T-helper 17 cell (primary cell): ENCODE measurements around the gene LANCL3. TPM values are rescaled to one million over a fixed set of nuclear protein-coding genes. Genes with fewer than 3 reads are reported as not detected.

Experiments used
- ATAC-seq: fragments of 150-1000 bp; cut with Tn5 transposase; 2 replicates; pipeline ENCODE4 v1.10.0; 2021; ENCODE audit warnings: mild to moderate bottlenecking, moderate library complexity
- DNase-seq, 3 donors: peaks; one replicate each; pipeline versions ENCODE4 v3.0.0 to v3.0.0-alpha.2; 2020 to 2021
- H3K9me3 ChIP-seq: one replicate; pipeline ENCODE4 v1.7.0; 2013; ENCODE audit warnings: low read length, mild to moderate bottlenecking; ENCODE audit not compliant: control insufficient read depth, poor library complexity, severe bottlenecking
- H3K27ac Mint-ChIP-seq: one replicate; pipeline ENCODE4 v1.8.0; 2022; ENCODE audit warnings: mild to moderate bottlenecking, moderate library complexity, mixed read lengths
- H3K27me3 Mint-ChIP-seq: one replicate; pipeline ENCODE4 v1.8.0; 2022; ENCODE audit warnings: mixed read lengths
- H3K36me3 Mint-ChIP-seq: one replicate; pipeline ENCODE4 v1.8.0; 2022; ENCODE audit warnings: low read depth, mixed read lengths
- H3K4me1 Mint-ChIP-seq: one replicate; pipeline ENCODE4 v1.8.0; 2022; ENCODE audit warnings: mild to moderate bottlenecking, mixed read lengths
- H3K4me3 Mint-ChIP-seq: one replicate; pipeline ENCODE4 v1.8.0; 2022; ENCODE audit warnings: mild to moderate bottlenecking, moderate library complexity, mixed read lengths
- total RNA-seq, 4 donors: library from RNA in 2 of 4; stranded (reverse) in 2 of 4; gene quantifications; one replicate each; pipeline ENCODE4 v1.2.3 and lab custom pipeline; 2022 to 2026

LANCL3 gene
- total RNA-seq, 2 donors from 2014 or later: 0.45 to 3.9 TPM

- ATAC-seq: no peak
Observed at GRCh38 chrX:37677243-37677642, 105.8 kb downstream of the LANCL3 start.

GRCh38 chrX:37677765-37678164, 106.3 kb downstream of the LANCL3 start:
- H3K9me3 ChIP-seq: no peaks in the 10 kb centered on the region
- no peak for ATAC-seq
- H3K36me3 Mint-ChIP-seq: no peaks in the 10 kb centered on the region

More at GRCh38 chrX:37677243-37677642, 105.8 kb downstream of the LANCL3 start:
- H3K27me3 Mint-ChIP-seq: no peaks in the 10 kb centered on the region
- H3K27ac Mint-ChIP-seq: no peak overlapping the region
- no peak overlapping the region for H3K4me3 Mint-ChIP-seq
- DNase-seq: no peak
- H3K4me1 Mint-ChIP-seq: no peaks in the 10 kb centered on the region
- no peaks in the 10 kb centered on the region for H3K36me3 Mint-ChIP-seq
- no peaks in the 10 kb centered on the region for H3K9me3 ChIP-seq

GRCh38 chrX:37678574-37678973, 107.1 kb downstream of the LANCL3 start:
- H3K4me1 Mint-ChIP-seq: no peaks in the 10 kb centered on the region

More at GRCh38 chrX:37677765-37678164, 106.3 kb downstream of the LANCL3 start:
- DNase-seq: no peak
- H3K4me1 Mint-ChIP-seq: no peaks in the 10 kb centered on the region
- H3K4me3 Mint-ChIP-seq: no peak overlapping the region
- no peak overlapping the region for H3K27ac Mint-ChIP-seq
- no peaks in the 10 kb centered on the region for H3K27me3 Mint-ChIP-seq

DNA sequence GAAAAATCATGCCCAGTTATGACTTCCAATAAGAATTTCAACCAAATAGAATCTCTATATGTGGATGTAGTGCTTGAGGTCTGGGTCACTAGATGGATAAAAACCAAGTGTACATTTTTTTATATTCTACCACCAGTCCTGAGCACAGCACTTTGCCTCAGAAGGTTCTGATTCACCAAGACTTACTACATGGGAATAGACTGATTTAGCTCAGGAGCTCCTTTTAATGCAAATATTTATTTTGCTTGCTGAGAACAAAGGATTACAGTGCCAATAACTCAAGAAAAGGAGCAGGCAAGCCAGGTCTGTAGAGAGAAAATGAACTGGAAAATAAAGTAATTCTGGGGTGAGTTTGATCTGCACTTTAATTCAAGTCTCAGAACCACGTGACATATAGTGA, 107.8 kb downstream of the LANCL3 start:
- ATAC-seq: no peak
- DNase-seq: no peak
- H3K9me3 ChIP-seq: no peaks in the 10 kb centered on the region
- Mint-ChIP-seq H3K4me3 (no peak overlapping the region), H3K36me3 (no peaks in the 10 kb centered on the region), H3K27me3 (no peaks in the 10 kb centered on the region), H3K27ac (no peak overlapping the region), H3K4me1 (no peaks in the 10 kb centered on the region)

More at GRCh38 chrX:37678574-37678973, 107.1 kb downstream of the LANCL3 start:
- Mint-ChIP-seq H3K36me3 (no peaks in the 10 kb centered on the region), H3K27ac (no peak overlapping the region), H3K4me3 (no peak overlapping the region), H3K27me3 (no peaks in the 10 kb centered on the region)
- DNase-seq (no peak), ATAC-seq (no peak)
- H3K9me3 ChIP-seq: no peaks in the 10 kb centered on the region

DNA sequence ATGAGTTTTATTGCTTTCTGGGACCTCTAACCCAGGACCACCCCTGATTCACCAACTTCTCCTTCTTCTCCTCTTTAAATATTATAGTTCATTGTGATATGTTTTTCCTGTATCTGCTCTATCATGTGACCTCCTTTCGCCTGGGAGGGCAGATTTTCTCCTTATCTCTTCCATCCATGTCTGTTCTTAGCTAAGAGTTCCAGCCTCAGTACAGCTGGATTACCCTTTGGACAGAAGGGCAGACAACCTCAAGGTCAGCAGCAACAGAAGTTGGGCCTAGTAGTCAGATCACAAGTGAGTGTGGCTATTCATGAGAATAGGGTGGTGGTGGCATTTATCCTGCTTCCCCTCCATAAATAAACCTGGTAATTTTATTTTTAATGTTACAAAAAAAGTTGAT, 108.4 kb downstream of the LANCL3 start:
- ATAC-seq: no peak
- no peaks in the 10 kb centered on the region for H3K27me3 Mint-ChIP-seq
- no peaks in the 10 kb centered on the region for H3K4me1 Mint-ChIP-seq
- no peak overlapping the region for H3K4me3 Mint-ChIP-seq
- no peak for DNase-seq
- H3K36me3 Mint-ChIP-seq: no peaks in the 10 kb centered on the region
- no peaks in the 10 kb centered on the region for H3K9me3 ChIP-seq
- no peak overlapping the region for H3K27ac Mint-ChIP-seq

GRCh38 chrX:37684426-37684825, 113.0 kb downstream of the LANCL3 start:
- H3K9me3 ChIP-seq: no peaks in the 10 kb centered on the region
- H3K36me3 Mint-ChIP-seq: no peaks in the 10 kb centered on the region
- no peaks in the 10 kb centered on the region for H3K27me3 Mint-ChIP-seq
- H3K4me3 Mint-ChIP-seq: no peak overlapping the region
- DNase-seq (no peak), ATAC-seq (no peak)
- H3K4me1 Mint-ChIP-seq: no peaks in the 10 kb centered on the region
- peak overlapping the region; percentile 19 for H3K27ac Mint-ChIP-seq

GRCh38 chrX:37684973-37685372, 113.5 kb downstream of the LANCL3 start:
- Mint-ChIP-seq H3K36me3 (no peaks in the 10 kb centered on the region), H3K4me3 (peak overlapping the region; percentile 69)

DNA sequence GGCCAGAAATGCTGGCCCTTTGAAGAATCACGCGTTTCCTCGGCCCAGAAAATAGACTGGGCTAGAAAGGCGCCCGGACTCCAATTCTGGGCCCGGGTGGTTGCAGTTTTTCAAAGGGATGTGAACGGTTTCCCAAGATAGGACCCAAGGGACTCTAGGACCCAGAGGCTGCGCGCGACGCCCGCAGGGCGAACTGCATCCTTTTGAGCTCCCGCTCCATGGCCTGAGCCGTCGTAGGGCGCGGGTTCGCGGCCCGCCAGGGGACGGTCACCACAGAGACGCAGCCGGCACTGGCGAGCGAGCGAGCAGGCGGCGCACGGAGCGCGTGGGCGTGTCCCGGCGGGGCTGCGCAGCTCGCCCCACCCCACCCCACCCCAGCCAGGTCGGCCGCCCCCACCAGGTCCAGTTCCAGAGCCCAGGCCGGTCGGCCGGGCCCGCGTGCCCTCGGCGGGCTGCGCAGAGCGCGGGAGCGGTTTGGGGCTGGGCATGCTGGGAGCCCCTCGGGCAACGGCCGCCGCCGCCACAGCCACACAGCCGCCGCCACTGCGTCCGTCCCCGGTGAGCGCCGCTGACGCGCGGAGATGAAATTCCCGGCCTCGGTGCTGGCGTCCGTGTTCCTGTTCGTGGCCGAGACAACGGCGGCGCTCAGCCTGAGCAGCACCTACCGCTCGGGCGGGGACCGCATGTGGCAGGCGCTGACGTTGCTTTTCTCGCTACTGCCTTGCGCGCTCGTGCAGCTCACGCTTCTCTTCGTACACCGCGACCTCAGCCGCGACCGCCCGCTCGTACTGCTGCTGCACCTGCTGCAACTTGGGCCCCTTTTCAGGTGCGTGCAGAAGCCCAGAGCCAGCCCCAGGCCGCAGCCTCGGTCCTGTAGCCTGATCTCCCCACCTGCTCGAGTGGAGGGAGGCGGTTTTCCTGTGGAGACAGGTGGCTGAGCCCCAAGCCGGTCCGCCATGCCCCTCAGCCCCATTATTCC, 114.2 kb downstream of the LANCL3 start, which contains the start of gene XK:
XK (plus strand) TSS at position 411 of the 979 bp plus-strand sequence; CDS start at position 582, 171 bp downstream.
- Mint-ChIP-seq H3K27ac (peak within 1 kb of the TSS; percentile 19), H3K4me3 (peak within 1 kb of the TSS; percentile 82), H3K36me3 (no peaks in the 10 kb centered on the region), H3K27me3 (no peaks in the 10 kb centered on the region), H3K4me1 (no peaks in the 10 kb centered on the region)
- ATAC-seq (peak; percentile 87), DNase-seq (peak in 2 of 3 donors; percentile 10 to 11)
- H3K9me3 ChIP-seq: no peaks in the 10 kb centered on the region

More at GRCh38 chrX:37684973-37685372, 113.5 kb downstream of the LANCL3 start:
- ATAC-seq (no peak), DNase-seq (no peak)
- Mint-ChIP-seq H3K27me3 (no peaks in the 10 kb centered on the region), H3K4me1 (no peaks in the 10 kb centered on the region), H3K27ac (peak overlapping the region; percentile 19)
- H3K9me3 ChIP-seq: no peaks in the 10 kb centered on the region

DNA sequence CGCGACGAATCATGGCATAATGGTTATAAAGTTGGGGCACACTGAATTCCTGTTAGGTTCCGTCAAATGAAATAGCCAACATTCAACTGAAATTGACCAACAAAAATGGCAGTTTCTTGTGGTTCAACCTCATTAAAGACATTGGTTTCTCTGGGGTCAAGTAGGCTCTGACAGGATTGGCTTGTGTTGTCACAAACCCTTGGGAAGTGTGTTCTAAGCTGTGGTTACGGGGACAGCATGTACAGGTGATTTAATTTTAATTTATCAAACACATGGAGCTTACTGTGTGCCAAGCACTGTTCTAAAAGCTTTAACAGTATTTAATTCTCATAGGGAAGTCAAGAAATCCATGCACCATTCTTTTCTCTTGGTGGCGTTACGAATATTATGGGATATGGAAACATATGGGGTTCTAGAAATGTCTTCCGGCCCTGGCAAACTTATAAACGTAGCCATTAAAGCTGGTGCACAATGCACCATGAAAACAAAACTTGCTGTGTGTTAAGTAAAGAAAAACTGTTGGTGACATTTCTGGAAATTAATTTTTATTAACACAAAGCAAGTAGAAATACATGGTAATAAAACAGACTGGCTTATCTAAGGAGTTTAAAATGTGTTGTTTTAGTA, 115.0 kb downstream of the LANCL3 start:
- Mint-ChIP-seq H3K36me3 (no peaks in the 10 kb centered on the region), H3K27ac (no peak overlapping the region), H3K4me1 (no peaks in the 10 kb centered on the region), H3K4me3 (peak overlapping the region; percentile 82), H3K27me3 (no peaks in the 10 kb centered on the region)
- no peak for DNase-seq
- no peaks in the 10 kb centered on the region for H3K9me3 ChIP-seq
- no peak for ATAC-seq

- no peak for DNase-seq
- Mint-ChIP-seq H3K36me3 (no peaks in the 10 kb centered on the region), H3K4me3 (no peak overlapping the region), H3K4me1 (no peaks in the 10 kb centered on the region), H3K27ac (no peak overlapping the region), H3K27me3 (no peaks in the 10 kb centered on the region)
- no peak for ATAC-seq
- no peaks in the 10 kb centered on the region for H3K9me3 ChIP-seq
Observed at GRCh38 chrX:37686996-37687395, 115.5 kb downstream of the LANCL3 start.

GRCh38 chrX:37690119-37690518, 118.7 kb downstream of the LANCL3 start:
- H3K27me3 Mint-ChIP-seq: no peaks in the 10 kb centered on the region
- no peaks in the 10 kb centered on the region for H3K9me3 ChIP-seq
- DNase-seq (no peak), ATAC-seq (no peak)
- H3K36me3 Mint-ChIP-seq: no peaks in the 10 kb centered on the region
- no peak overlapping the region for H3K27ac Mint-ChIP-seq
- H3K4me3 Mint-ChIP-seq: no peak overlapping the region
- no peaks in the 10 kb centered on the region for H3K4me1 Mint-ChIP-seq

DNA sequence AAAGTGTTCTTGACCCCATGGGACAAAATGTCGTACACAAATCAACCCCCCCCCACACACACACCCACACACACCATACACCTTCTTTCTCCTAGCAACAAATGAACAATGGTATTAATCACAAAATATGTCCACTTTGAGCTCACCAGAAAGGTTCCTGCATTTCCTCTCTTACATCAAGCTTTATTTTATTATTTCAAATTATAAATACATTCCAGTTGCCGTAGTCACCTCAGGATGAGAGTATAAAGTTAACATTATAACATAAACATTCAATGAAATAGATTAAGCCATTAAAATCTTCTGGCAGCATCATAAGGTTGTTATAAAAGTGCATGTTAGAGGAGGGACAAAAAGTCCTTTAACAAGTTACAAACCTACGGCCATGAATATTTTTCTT, 121.5 kb downstream of the LANCL3 start:
- Mint-ChIP-seq H3K27ac (no peak overlapping the region), H3K4me1 (no peaks in the 10 kb centered on the region), H3K36me3 (no peaks in the 10 kb centered on the region), H3K4me3 (no peak overlapping the region), H3K27me3 (no peaks in the 10 kb centered on the region)
- ATAC-seq: no peak
- H3K9me3 ChIP-seq: no peaks in the 10 kb centered on the region
- DNase-seq: no peak

GRCh38 chrX:37697169-37697760, 125.8 kb downstream of the LANCL3 start:
- ATAC-seq (no peak), DNase-seq (no peak)
- H3K4me1 Mint-ChIP-seq: no peaks in the 10 kb centered on the region
- no peaks in the 10 kb centered on the region for H3K36me3 Mint-ChIP-seq
- no peak overlapping the region for H3K27ac Mint-ChIP-seq
- no peaks in the 10 kb centered on the region for H3K27me3 Mint-ChIP-seq
- no peaks in the 10 kb centered on the region for H3K9me3 ChIP-seq
- H3K4me3 Mint-ChIP-seq: no peak overlapping the region
